ENCODE results near the gene WTIP.

The WTIP gene

DNA sequence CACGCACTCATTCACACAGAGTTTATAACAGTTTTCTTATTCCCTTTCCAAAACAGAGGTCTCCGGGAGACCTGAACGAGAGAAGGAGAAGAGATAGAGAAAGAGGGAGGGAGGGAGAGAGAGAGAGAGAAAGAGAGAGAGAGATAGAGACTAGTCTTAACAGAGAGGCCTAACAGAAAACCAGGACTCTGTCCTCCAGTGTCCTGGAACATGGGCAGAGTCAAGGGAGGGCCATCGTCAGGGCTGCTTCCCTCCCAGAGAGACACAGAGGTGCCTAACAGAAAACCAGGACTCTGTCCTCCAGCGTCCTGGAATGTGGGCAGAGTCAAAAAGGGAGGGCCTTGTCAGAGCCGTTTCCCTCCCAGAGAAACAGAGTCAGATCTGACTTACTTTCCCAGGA is 78.7 kb downstream of the WTIP start:
- Mint-ChIP-seq H3K4me1 (peaks cover 6% of the 10 kb centered on the region), H3K27ac (no peak overlapping the region), H3K27me3 (ENCODE audit: low read depth, poor library complexity) (peaks cover 53% of the 10 kb centered on the region), H3K9me3 (peaks cover 43% of the 10 kb centered on the region), H3K36me3 (ENCODE audit: low read depth) (no peaks in the 10 kb centered on the region), H3K4me3 (no peak overlapping the region)
- TF ChIP-seq, protein P1, sequence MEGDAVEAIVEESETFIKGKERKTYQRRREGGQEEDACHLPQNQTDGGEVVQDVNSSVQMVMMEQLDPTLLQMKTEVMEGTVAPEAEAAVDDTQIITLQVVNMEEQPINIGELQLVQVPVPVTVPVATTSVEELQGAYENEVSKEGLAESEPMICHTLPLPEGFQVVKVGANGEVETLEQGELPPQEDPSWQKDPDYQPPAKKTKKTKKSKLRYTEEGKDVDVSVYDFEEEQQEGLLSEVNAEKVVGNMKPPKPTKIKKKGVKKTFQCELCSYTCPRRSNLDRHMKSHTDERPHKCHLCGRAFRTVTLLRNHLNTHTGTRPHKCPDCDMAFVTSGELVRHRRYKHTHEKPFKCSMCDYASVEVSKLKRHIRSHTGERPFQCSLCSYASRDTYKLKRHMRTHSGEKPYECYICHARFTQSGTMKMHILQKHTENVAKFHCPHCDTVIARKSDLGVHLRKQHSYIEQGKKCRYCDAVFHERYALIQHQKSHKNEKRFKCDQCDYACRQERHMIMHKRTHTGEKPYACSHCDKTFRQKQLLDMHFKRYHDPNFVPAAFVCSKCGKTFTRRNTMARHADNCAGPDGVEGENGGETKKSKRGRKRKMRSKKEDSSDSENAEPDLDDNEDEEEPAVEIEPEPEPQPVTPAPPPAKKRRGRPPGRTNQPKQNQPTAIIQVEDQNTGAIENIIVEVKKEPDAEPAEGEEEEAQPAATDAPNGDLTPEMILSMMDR (IDR thresholded peaks at IDR 0.05): no peak
- DNase-seq: no peak
